Neuronal stem cell (in vitro differentiated cells): ENCODE measurements around the gene SPATA46.

Experiments
- DNase-seq: peaks from one replicate; pipeline ENCODE4 v3.0.0-alpha.2; 2013; ENCODE audit warnings: low spot score
- H2AFZ ChIP-seq: one replicate; pipeline ENCODE4 v1.6.1; 2013; ENCODE audit warnings: mild to moderate bottlenecking, low read length, inconsistent platforms
- H2AK5ac ChIP-seq: 2 replicates; pipeline ENCODE4 v1.6.1; 2013; ENCODE audit warnings: low read depth, mild to moderate bottlenecking, inconsistent platforms, low read length, moderate library complexity, mixed read lengths
- H2BK120ac ChIP-seq: 2 replicates; pipeline ENCODE4 v1.6.1; 2013; ENCODE audit warnings: low read depth, mild to moderate bottlenecking, inconsistent platforms, low read length, moderate library complexity, mixed read lengths
- H2BK12ac ChIP-seq: one replicate; pipeline ENCODE4 v1.6.1; 2013; ENCODE audit warnings: low read length, inconsistent platforms
- H2BK15ac ChIP-seq: 2 replicates; pipeline ENCODE4 v1.6.1; 2013; ENCODE audit warnings: mild to moderate bottlenecking, low read length, inconsistent platforms, mixed read lengths
- H2BK5ac ChIP-seq: one replicate; pipeline ENCODE4 v1.6.1; 2013; ENCODE audit warnings: inconsistent platforms, mild to moderate bottlenecking, low read length, moderate library complexity
- H3K14ac ChIP-seq: one replicate; pipeline ENCODE4 v1.6.1; 2013; ENCODE audit warnings: low read length, inconsistent platforms
- H3K18ac ChIP-seq: 2 replicates; pipeline ENCODE4 v1.6.1; 2013; ENCODE audit warnings: low read length, inconsistent platforms
- H3K23ac ChIP-seq: 2 replicates; pipeline ENCODE4 v1.6.1; 2013; ENCODE audit warnings: low read depth, mild to moderate bottlenecking, mixed read lengths, low read length, inconsistent platforms; ENCODE audit not compliant: poor library complexity
- H3K27ac ChIP-seq: replicated peaks from 3 replicates; pipeline ENCODE4 v1.5.1; 2013; ENCODE audit warnings: low read length, inconsistent platforms
- H3K27me3 ChIP-seq, 3 experiments: 2 replicates each; pipeline ENCODE4 v1.6.1; 2013; ENCODE audit warnings: low read length in 3 of 3, mild to moderate bottlenecking in 2 of 3, inconsistent platforms in 1 of 3, low read depth in 1 of 3, mixed read lengths in 1 of 3, moderate library complexity in 1 of 3; ENCODE audit not compliant: control insufficient read depth in 3 of 3, insufficient read depth in 3 of 3
- H3K36me3 ChIP-seq, 2 donors: replicated peaks in 1 of 2; 2 replicates each; pipeline ENCODE4 v1.6.1; 2013; ENCODE audit warnings: low read length in 2 of 2; ENCODE audit not compliant: control insufficient read depth in 2 of 2, insufficient read depth in 2 of 2
- H3K4ac ChIP-seq: 2 replicates; pipeline ENCODE4 v1.6.1; 2013; ENCODE audit warnings: inconsistent platforms, mild to moderate bottlenecking, low read length, moderate library complexity
- H3K4me1 ChIP-seq, 2 donors: 1 replicate in 1 of 2; 2 replicates in 1 of 2; pipeline ENCODE4 v1.6.1; 2013; ENCODE audit warnings: low read length in 2 of 2, low read depth in 1 of 2; ENCODE audit not compliant: control insufficient read depth in 2 of 2, insufficient read depth in 1 of 2
- H3K4me2 ChIP-seq: one replicate; pipeline ENCODE4 v1.6.1; 2013; ENCODE audit warnings: mild to moderate bottlenecking, low read length, inconsistent platforms; ENCODE audit not compliant: insufficient read depth, poor library complexity, severe bottlenecking
- H3K4me3 ChIP-seq, 2 donors: 2 replicates each; pipeline ENCODE4 v1.5.1; 2013; ENCODE audit warnings: low read length in 2 of 2, mild to moderate bottlenecking in 2 of 2, inconsistent platforms in 1 of 2, moderate library complexity in 1 of 2
- H3K79me1 ChIP-seq: one replicate; pipeline ENCODE4 v1.6.1; 2013; ENCODE audit warnings: low read depth, mild to moderate bottlenecking, inconsistent platforms, low read length, moderate library complexity
- H3K9ac ChIP-seq: one replicate; pipeline ENCODE4 v1.6.1; 2013; ENCODE audit warnings: mild to moderate bottlenecking, low read depth, low read length, inconsistent platforms; ENCODE audit not compliant: poor library complexity
- H3K9me3 ChIP-seq, 2 donors: replicated peaks in 1 of 2; 2 replicates each; pipeline versions ENCODE3 to v1.6.1; 2013; ENCODE audit warnings: low read length in 2 of 2, mild to moderate bottlenecking in 2 of 2, inconsistent platforms in 1 of 2, low read depth in 1 of 2, mixed read lengths in 1 of 2, moderate library complexity in 1 of 2; ENCODE audit not compliant: control insufficient read depth in 2 of 2, insufficient read depth in 1 of 2
- H4K8ac ChIP-seq: one replicate; pipeline ENCODE4 v1.6.1; 2013; ENCODE audit warnings: low read depth, mild to moderate bottlenecking, inconsistent platforms, low read length, moderate library complexity
- H4K91ac ChIP-seq: one replicate; pipeline ENCODE4 v1.6.1; 2013; ENCODE audit warnings: low read length, low read depth, mild to moderate bottlenecking, inconsistent platforms; ENCODE audit not compliant: poor library complexity
- WGBS, 2 donors: extraction: QIAGEN DNeasy Blood & Tissue Kit; methylation state at CpG; one replicate each; pipeline ENCODE4 v1.1.7; 2013; ENCODE audit warnings: missing lambda C conversion rate in 2 of 2, mixed read lengths in 1 of 2; ENCODE audit not compliant: insufficient read length in 2 of 2, insufficient replicate concordance in 1 of 2; ENCODE audit errors: extremely low coverage in 2 of 2; 5-methylcytosine and 5-hydroxymethylcytosine counted together

Gene SPATA46

DNA sequence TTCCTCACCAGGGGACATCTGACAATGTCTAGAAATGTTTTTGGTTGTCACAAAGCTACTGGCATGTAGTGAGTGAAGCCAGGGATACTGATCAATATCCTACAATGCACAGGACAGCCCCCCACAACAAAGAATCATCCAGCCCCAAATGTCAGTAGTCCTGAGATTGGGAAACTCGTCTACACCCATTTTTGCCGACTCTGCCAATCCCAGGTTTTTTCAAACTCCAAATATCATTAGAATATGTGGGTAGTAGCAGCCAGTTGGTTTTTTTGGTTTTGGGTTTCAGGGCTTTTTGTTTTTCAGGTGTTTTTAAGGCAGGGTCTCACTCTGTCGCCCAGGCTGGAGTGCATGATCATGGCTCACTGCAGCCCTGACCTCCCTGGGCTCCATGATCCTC lies 5.9 kb downstream of the SPATA46 start:
- no peak overlapping the region for H3K14ac ChIP-seq
- no peak overlapping the region for H3K4me3 ChIP-seq
- WGBS, 2 donors, result no CpG with 5 or more reads among the region's 3 CpGs
- H2BK5ac ChIP-seq, result no peak overlapping the region
- H2BK120ac ChIP-seq, result no peak overlapping the region
- H3K9me3 ChIP-seq, result no peaks in the 10 kb centered on the region
- H3K27ac ChIP-seq, result no peak overlapping the region
- no peak overlapping the region for H3K23ac ChIP-seq
- no peak overlapping the region for H2BK15ac ChIP-seq
- H2AFZ ChIP-seq, result no peak overlapping the region
- no peak overlapping the region for H4K91ac ChIP-seq
- no peaks in the 10 kb centered on the region for H3K27me3 ChIP-seq
- no peaks in the 10 kb centered on the region for H3K79me1 ChIP-seq
- no peak overlapping the region for H2AK5ac ChIP-seq
- H3K18ac ChIP-seq, result no peak overlapping the region
- H3K9ac ChIP-seq, result no peak overlapping the region
- H3K4me2 ChIP-seq, result no peak overlapping the region
- H3K4ac ChIP-seq, result no peak overlapping the region
- no peak overlapping the region for H2BK12ac ChIP-seq
- peaks cover 2 to 16% of the 10 kb centered on the region in 2 donors for H3K4me1 ChIP-seq
- no peak overlapping the region for H4K8ac ChIP-seq
- no peak for DNase-seq
- peaks cover 0 to 71% of the 10 kb centered on the region in 2 donors for H3K36me3 ChIP-seq

DNA sequence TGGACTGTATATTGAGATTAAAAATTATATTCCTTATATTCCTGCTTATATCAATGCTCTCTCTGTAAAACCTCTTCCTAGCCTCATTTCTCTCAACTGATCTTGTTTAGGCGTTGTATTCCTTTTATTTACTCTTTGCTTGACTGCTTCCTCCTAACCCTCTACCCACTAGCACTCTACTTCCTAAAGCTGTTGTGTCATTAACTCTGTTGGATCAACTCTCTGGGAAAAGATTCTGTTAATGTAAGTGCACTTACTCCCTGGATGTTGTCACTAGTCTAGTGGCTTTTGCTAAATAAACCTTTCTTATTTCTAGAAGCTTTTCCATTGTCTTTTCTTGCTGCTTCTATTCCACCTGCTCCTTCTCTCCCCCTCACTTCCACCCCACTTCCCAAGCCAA lies 6.5 kb downstream of the SPATA46 start:
- Histone ChIP-seq H2AK5ac (no peak overlapping the region), H2BK120ac (no peak overlapping the region), H2BK5ac (no peak overlapping the region), H3K36me3 (peaks cover 0 to 71% of the 10 kb centered on the region in 2 donors), H3K14ac (no peak overlapping the region), H2BK15ac (no peak overlapping the region), H3K4me1 (peaks cover 2 to 16% of the 10 kb centered on the region in 2 donors), H3K9ac (no peak overlapping the region), H3K23ac (no peak overlapping the region), H4K8ac (no peak overlapping the region), H3K27ac (no peak overlapping the region), H3K79me1 (no peaks in the 10 kb centered on the region), H2BK12ac (no peak overlapping the region), H3K9me3 (no peaks in the 10 kb centered on the region), H3K4me2 (no peak overlapping the region), H3K4me3 (no peak overlapping the region), H4K91ac (no peak overlapping the region), H3K18ac (no peak overlapping the region), H3K4ac (no peak overlapping the region), H3K27me3 (no peaks in the 10 kb centered on the region), H2AFZ (no peak overlapping the region)
- WGBS, 2 donors, result no CpG with 5 or more reads among the region's 1 CpG
- DNase-seq, result no peak

DNA sequence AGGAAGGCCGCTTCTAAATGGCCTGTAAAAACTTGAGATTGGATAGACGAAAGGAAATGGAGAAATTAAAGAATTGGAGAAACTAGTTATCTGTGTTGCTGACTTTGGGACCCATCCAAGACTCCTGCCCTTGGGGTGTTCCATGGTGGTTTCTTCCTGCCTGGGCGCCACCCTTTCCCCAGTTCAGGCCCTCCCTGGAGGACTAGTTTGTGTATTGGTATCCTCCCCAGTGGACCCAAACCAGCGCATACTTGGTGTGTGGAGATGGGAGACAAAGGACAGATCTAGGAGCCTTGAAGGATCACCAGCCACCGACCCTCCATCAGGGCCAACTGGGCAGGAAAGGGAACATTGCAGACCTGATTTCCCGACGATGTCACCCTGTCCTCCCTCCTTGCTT lies 7.1 kb downstream of the SPATA46 start:
- Histone ChIP-seq H2AFZ (no peak overlapping the region), H3K14ac (no peak overlapping the region), H3K18ac (no peak overlapping the region), H3K79me1 (no peaks in the 10 kb centered on the region), H3K4me3 (peak overlapping the region in 1 of 2 donors; percentile 54), H3K4me1 (peaks cover 2 to 16% of the 10 kb centered on the region in 2 donors), H3K36me3 (peaks cover 0 to 70% of the 10 kb centered on the region in 2 donors), H3K27ac (no peak overlapping the region), H3K4me2 (no peak overlapping the region), H2AK5ac (no peak overlapping the region), H2BK12ac (no peak overlapping the region), H4K91ac (no peak overlapping the region), H3K27me3 (no peaks in the 10 kb centered on the region), H4K8ac (no peak overlapping the region), H2BK120ac (no peak overlapping the region), H2BK5ac (no peak overlapping the region), H3K4ac (no peak overlapping the region), H3K9me3 (no peaks in the 10 kb centered on the region), H2BK15ac (no peak overlapping the region), H3K9ac (no peak overlapping the region), H3K23ac (no peak overlapping the region)
- no CpG with 5 or more reads among the region's 7 CpGs for WGBS, 2 donors
- DNase-seq, result no peak

DNA sequence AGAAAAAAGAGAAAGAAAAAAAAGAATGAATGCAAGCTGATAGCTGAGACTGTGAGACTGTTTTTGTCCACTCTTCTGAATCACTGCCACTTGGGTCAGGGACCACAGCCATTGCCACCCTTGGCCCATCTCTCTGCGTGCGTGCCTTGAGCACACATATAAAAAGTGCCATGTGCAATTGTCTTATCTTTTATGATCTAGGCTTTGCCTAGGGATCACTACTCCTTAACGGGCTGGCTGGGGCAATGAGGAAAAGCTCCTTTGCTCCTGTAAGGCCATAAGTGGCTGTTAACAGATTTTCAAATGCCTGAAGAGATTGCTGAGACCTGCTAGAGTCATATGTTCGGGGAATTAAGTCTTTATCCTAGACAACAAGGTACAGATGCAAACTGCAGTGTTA lies 8.2 kb downstream of the SPATA46 start:
- Histone ChIP-seq H2AK5ac (no peak overlapping the region), H3K27me3 (no peaks in the 10 kb centered on the region), H3K4me2 (no peak overlapping the region), H3K36me3 (peaks cover 0 to 61% of the 10 kb centered on the region in 2 donors), H3K79me1 (no peaks in the 10 kb centered on the region), H3K9ac (no peak overlapping the region), H3K27ac (no peak overlapping the region), H2BK5ac (no peak overlapping the region), H3K9me3 (no peaks in the 10 kb centered on the region), H4K8ac (no peak overlapping the region), H4K91ac (no peak overlapping the region), H3K4me3 (no peak overlapping the region), H2BK120ac (no peak overlapping the region), H3K18ac (no peak overlapping the region), H3K4me1 (peaks cover under 1 to 6% of the 10 kb centered on the region in 2 donors), H2BK15ac (no peak overlapping the region), H3K14ac (no peak overlapping the region), H2BK12ac (no peak overlapping the region), H3K4ac (no peak overlapping the region), H3K23ac (no peak overlapping the region), H2AFZ (no peak overlapping the region)
- no peak for DNase-seq
- WGBS, 2 donors, result no CpG with 5 or more reads among the region's 4 CpGs
